ENCODE data around the gene QSOX1.

Gene QSOX1

DNA sequence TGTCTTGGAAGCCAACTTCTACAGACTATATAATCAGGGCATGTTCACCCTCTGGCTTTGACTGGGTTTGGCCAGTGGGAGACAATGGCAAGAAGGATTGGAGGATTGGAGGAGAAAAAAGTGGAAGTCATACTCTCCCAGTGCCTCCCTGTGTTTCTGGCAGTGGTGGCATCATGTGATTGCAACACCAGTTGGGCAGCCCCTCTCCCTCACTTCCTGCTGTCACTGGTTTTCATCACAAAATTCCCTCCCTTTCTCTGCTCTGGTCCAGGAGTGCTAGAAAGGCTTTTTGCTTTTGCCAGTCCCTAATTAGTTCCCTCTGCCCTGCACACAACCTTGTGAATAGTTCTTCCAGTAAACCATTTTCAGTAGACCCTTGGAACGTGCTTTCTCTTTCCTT lies 3.7 kb upstream of the QSOX1 start:
- DNase-seq = peak in 1 of 3 experiments; percentile 26

DNA sequence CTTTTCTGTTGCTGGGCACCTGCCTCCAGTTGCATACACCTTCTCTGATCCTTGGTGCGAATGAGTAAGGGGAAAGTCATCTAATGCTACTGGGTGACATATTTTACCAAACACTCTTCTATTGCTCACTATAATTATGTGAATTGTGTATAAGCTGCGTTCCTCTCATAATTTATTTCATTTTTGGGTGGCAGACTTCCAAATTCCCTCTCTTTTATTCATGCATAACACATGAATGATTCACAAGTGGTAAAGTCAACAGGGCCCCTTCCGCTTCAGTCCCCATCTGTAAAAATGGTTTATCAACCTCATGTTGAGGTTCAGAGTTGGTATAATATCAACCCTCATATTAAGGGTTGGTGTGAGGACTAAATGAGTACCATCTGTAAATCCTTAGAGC lies 3.2 kb upstream of the QSOX1 start:
- DNase-seq = peak; percentile 2 to 53 (median 23)

DNA sequence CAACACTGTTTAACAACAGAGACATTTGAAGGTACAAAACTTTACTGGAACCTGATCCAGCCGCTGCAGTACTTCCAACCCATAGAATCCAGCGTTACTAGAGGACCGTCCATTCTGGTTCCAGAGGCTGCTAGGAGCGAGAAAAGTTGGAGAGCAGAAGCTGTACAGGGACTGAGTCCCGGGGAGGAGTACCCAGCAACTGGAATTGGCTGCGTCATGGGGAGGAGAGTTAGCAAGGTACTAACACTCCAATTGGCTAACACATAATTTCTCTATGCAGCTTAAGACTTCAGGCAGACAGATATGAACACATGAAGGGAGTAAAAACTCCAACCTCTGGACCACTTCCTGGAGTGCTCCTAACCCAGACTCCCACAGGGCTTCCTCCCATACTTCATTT lies 2.1 kb upstream of the QSOX1 start:
- DNase-seq = no peak

DNA sequence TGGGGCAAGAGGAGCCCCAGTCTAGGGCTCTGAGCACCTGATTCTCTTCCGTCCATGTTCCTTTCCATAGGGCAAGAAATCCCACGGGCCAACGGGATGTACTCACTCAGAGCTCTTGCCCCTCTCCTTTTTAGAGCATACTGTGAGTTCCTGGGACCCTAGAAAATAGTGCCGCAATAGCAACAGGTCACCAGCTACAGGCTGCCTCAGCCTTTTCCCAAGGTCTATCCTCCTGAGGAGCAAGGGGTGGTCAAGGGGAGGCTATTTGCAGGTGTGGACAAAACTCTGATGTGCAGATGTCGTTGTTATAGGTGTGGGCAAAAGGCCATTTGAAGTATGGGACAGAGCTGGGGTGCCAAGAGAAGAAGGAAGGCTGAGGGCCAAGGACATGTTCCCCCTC lies 1.6 kb upstream of the QSOX1 start:
- no peak for DNase-seq

DNA sequence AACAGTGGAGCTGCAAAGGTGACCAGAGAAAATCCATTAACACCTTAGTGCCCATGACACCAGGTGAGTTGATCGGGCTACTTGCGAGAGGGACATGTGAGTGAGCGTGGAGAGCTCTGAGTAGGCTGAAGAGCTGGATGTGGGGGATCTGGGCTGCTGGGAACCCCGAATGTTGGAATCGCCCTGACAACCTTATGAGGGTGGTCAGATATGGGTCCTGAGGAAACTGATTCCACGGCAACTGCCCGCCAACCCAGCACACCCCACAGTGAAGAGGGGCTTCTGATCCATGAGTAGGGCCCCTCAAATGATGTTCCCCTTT lies 705 bp upstream of the QSOX1 start:
- DNase-seq = peak in 1 of 3 experiments; percentile 60

DNA sequence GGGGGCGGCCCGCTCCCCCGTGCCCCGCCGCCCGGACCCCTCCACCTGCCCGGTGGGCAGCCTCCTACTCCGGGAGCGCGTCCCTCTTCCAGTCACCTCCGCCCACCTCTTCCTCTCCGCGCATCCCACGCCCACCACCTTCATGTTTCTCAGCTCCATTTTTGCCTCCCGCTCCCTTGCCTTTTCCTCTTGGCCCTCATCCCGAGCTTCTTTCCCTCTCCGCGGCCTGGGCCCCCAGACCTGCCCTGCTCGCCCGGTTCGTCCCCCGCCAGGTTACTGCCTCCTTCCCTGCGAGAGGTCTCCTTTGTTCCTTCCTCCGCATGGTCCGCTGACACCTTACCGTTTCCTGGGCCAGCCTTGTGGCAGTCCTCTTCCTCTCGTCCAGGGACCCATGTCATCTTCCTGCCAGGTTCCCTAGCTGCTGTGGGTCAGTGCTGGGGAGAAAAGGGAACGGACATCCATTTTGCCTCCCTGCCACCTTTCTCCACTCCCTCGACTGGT lies 563 bp downstream of the QSOX1 start:
- peak in 1 of 3 experiments; percentile 68 for DNase-seq

DNA sequence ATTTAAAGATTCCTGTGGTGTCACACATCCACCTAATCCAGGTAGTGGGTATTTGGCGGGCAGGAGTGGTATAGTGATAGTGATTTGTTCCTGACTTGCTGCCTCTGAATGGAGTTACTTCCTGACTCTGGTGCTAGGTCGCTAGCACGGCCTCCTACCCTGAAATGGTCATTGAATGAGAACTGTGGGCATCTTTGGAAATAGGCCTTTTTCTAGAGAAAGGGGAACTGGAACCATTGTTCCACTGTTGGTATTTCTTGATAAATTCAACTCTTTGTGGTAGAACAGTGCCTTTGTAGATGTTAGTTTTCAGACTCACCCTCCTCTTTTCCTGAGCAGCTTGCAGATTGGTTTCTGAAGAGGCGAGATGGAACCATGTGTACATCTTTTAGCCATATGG lies 1.5 kb downstream of the QSOX1 start:
- no peak for DNase-seq

DNA sequence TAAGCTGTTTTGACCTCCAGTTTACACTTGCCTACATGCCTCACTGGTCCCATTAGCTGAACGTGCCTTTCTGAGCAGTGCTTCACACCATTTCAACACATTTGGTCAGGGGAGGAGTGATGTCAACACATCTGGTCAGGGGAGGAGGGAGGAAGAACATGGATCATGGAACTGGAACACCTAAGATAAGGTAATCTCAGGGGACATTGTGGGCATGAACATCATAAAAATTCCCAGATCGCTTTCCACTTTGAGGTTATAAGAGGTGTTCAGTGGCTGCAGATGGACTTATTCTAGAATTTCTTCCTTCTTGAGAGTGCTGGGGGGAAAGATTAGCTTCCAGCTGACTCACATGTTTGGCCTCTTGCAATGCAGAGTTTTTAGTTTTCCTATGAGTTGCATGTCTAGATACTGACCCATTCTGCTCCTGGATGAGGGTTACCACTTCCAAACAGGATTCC lies 2.0 kb downstream of the QSOX1 start:
- no peak for DNase-seq

DNA sequence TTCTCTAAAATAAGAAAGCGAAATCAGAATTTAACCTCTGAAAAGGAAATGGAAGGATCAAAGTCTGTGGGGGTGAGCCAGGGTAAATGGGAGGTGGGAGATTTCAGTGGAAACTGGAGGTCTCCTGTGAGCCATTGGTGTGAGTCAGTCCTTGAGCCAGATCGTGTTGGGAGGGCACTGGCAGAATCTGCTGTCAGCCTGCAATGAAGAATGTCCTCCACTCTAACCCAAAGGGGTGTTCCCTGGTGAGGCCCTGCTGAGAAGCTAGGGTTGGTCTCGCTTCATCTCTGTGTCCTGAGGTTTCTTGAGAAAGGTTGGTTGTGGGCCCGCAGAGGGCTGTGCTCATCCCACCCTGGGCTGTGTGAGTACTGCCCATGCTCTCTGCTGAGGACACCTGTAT lies 2.4 kb downstream of the QSOX1 start:
- no peak for DNase-seq

DNA sequence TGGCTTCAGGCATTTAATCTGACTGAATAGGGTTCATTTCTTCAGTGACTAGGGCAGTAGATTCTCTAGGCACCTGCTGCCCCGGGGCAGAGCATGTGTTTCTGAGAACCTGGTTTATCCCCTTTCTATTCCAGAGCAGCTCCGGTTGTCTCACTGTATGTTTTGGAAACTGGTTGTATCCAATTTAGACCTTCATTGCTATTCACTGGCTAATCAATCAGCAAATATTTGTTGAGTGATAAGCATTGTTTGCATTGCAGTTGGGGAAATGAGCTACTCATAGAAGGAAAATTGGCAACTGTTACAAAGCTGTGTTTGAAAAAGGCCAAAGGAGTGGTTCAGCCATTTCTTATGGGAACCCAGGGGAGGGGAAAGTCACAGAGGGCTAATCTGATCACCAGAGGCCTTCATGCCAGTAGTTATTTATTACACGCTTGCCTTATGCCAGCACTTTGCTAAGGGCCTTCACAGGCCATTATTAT lies 2.9 kb downstream of the QSOX1 start:
- peak in 2 of 3 experiments; percentile 49 to 84 for DNase-seq

DNA sequence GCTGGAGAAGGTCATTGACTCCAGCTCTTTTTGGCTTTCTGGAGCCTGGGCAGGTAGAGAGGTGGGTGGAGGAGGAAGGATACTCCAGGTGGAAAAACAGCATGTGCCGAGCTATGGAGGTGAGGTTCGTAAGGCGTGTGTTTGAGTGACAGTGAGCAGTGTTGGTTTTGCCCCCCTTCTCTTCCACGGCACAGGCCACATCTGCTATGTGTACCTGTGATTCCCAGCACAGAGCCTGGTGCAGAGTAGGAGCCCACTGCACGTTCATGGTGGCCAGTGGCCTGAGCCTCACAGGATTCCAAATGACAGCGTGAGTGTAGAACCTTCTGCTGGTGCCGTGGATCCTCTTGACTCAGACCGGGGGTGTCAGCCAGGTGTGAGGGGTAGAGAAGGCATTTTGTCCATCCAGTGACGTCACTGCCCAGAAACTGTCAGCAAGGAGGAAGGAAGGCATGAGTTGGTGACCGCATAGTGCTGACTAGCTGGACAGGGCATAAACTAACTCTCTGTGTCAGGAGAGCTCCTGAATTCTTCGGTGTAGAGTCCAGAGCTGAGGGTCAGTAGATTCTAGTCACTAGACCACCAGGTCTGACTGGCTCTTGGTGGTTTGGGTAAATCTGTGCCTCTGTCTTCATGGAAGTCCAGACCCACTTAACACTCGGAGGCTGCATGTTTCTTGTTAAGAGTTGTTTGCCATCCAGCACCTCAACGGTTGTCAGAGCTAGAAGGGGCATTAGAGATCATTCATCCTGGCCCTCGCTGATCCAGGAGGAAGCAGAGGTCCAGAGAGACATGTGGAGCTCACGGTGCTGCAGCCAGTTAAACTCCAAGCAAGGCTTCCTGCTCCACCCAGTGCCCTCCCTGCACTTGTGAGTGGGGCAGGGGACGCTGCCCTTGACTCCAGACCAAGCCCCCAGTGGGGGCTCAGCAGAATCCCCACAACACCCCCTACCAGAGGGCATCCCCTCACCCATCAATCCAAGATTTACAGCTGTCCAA lies 3.8 kb downstream of the QSOX1 start:
- DNase-seq = no peak

DNA sequence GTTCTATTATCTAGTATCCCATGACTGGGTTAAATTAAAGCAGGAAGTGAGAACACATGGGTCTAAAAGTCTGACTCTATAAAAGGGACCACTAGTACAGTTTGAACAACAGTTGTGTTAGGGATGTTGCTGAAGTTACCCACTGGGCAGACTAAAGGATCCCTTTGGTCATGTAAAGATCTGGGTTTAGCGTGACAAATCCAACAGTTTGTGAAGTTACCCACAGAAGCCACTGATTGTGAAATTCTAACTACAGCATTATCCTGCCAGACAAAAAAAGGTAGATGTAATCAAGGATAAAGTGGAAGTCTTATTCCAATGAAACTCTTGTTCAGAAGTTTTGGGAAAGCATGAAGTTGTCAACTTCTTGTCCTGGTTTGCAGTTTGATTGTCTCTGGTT lies 5.7 kb downstream of the QSOX1 start:
- no peak for DNase-seq

DNA sequence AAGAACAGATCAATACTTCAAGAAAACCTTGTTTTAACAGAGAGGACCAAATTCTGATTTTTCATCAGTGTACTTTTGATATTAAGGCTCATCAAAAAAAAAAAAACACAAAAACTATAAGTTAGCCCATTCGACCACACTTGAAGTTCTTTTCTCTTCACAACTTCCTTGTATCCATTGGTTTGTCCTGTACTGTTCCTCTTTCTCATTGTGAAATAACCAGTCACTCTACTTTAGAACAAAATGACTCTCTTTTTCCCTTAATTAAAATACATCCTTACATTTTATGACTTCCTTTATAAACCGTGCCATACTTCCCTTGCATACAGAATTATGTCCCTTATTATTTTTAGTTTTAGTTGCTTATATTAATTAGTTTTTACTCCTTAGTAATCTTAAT lies 8.4 kb downstream of the QSOX1 start:
- DNase-seq = no peak

DNA sequence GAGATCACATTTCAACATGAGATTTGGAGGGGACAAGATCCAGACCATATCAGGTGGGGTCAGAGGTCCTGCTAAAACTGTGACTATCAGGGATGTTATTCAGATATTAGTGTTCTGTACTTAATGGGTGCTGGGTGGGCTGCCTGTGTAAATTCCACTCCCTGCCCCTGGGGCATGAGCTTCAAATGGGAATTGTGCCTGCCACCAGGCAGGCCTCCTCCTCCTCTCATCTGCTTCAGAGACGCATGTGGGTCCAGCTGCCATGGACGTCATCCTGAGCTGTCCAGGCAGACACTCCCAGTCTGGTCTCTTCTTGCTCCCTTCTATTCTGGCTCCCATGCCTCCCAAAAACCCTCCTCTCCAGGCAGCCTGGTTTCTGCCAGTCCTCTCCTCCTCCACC lies 10.4 kb downstream of the QSOX1 start:
- DNase-seq = no peak

DNA sequence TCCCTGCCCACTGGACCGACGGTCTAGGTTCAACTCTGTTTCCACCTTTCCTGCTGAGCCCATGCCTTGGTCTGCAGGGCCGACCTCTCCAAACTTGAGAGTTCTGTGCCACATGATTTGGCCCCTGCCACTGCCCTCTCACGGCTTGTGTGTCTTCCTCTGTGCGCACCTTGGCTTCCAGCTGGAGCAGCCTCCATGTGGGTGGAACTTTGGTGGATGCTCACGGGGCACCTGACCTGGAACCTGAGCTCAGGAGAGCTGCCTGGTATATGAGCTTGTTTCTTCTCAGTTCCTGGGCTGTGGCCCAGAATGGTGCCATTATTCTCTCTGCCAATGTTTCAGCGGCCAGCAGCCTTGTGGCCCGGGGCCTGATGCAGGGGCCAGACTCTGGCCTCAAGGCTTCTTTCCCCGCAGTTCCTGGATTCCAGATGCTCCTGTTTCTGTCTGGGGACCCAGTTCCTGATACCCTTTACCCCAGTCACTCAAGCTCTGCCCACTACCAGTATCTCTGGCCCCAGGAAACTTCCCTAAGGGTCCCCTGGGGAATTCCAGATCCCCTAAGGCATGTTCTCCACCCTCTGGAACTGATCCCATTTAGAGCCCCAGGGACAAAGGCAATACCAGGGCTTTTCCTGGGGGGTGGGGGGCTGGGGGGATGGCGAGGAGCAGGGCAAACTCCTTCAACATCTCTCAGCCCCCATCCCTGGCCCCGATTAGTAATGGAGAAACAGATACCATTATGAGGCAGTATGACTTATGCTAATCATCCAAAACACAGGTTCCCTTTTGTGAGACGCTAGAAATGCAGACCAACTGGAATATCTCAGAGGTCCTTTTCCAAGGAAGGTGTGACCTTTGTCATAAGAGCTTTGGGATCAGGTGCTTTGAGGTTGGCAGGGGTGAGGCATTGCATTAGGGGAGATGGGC lies 11.1 kb downstream of the QSOX1 start:
- no peak for DNase-seq

DNA sequence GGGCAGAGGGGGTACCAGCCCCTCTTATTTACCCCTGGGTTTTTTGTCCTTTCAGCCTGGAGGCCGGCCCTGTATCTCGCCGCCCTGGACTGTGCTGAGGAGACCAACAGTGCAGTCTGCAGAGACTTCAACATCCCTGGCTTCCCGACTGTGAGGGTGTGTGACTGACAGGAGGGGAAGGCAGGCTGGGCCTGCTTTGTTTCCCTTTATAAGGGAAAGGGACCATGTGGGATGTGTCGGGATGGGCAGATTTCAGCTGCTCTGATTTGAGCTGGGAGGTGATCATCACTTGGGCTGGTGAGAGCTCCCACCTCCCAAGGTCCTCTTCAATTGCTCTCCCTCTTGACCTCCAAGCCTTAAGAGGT lies 11.7 kb downstream of the QSOX1 start:
- no peak for DNase-seq

DNA sequence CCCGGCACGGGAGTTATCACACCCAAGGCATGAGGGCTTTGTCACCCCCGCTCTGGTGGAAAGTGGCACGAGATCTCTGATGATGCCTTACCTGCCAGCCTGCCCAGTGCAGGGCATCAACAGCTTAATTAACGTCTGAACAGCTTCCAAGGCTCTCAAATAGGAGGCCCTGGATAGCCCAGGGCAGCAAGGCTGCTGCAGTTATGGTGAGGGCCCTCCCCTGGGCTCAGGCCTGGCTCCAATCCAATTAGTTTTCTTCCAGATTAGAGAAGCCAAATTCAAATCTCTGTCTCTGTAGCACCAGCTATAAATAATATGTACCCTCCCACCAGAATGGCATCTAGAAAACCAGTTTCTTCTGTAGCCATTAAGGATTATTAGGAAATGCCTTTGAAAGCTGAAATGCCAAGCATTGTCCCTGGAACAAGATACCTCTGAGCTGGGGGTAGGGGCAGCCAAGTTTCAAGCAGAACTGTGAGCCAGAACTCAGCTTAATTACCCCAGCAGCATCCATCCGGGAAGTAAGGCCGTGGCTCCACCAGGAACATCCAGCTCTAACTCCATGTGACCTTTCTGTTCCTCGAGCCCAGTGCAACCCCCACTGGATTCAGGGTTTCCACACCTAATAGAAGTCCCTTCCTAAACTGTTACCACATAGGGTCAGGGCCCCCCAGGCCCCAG lies 12.5 kb downstream of the QSOX1 start:
- DNase-seq = no peak

DNA sequence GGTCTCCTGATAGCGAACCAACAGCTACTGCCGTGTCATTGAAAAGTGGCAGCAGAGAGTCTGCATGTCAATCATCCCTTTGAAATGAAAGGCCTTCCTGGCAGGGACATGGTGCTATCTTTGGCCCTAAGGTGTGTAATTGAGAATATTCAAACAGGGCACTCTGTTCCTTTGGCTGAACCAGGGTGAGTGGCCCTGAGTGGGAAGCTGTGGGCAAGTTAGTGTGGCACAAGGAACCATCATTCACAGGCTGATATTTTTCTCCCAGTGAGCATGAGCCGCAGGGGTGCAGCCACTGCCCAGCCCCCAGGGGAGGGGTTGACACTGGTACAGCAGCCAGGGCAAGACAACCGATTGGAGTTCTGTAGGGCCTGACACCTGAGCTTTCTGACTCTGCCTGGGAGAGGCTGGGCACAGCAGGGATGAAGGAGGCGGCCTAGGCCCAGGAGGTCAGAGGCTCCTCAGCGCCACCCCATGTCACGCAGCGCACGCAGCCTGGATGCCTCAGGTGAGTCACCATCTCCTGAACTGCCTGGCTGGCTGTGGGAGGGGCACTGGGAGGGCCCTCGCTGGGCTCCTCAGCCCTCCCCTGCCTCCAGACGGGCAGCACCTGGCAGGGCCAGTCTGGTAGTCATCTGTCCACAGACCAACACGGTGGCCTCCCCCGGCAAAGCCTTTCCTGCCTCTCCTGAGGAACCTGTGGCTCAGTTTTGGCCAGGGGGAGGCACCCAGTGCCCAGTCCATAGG lies 13.2 kb downstream of the QSOX1 start:
- DNase-seq = peak in 2 of 3 experiments; percentile 31 to 37

DNA sequence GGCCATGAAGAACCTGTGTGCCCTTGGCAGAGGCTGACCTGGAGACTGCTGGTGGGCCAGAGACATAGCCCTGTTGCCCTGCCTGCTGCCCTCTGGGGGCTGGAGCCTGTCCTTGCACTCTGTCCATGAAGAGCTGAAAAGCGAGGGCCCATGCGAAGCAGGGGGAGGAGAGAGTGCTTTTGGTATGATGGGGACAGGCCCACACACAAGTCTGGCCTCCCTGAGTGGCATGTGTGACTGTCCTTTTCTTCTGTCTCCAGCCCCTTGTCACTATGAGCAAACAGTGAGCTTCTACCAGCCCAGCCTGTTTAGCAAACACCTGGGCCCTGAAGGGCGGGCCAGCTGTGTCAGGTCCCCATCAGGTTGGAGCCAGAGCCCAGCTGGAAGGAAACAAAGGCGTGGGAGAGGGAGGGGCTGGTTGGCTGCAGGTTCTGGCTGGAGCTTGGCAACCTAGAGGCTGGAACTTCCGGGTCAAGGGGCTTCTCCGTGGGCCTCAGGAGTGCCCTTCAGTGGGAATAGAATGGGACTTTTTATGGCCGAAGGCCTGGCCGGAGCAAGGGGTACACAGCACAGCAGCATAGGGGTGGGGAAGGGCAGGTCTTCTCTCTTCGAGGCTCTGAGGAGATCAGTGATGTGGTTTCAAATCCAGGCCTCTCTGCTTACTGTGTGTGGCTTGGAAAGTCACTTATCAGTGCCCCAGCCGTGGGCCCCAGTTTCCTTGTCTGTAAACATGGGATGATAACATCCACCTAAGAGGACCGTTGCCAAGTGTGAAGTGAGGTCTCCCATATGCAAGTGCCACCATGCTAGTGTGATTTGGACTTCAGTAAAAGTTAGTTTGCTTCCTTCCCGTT lies 14.3 kb downstream of the QSOX1 start:
- DNase-seq = peak; percentile 50 to 75 (median 55)

DNA sequence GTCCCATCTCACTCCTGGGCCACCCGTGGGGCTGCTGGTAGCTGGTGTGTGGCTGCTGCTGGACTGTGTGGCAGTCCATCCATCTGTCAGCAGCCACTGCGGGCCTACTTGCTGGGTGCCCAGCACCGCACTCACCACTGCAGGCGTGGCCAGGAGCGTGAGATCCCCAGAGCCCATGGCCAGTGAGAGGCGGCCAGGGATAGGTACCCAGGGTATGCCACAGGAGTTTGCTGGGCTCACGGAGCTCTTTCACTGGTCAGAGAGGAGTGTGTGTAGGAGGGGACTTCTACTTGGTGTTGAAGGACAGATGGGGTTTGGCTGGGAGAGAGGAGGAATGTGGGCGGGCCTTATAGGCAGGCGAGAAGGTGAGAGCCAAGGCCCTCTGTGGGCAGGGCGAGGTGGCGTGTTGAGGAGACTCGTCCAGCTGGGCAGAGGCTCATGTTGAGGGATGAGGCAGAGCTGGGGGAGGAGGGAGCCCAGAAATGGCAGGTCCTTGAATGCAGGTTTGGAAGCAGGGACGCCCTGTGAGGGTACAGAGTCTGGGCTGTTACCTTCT lies 15.0 kb downstream of the QSOX1 start:
- DNase-seq = no peak
